NCI-H526 (cell line): ENCODE measurements around the gene DNAH8.

Experiments
- DNase-seq, 2 experiments: peaks; one replicate each; lab custom pipeline; 2025; lab: John Stamatoyannopoulos, UW

DNAH8 gene

DNA sequence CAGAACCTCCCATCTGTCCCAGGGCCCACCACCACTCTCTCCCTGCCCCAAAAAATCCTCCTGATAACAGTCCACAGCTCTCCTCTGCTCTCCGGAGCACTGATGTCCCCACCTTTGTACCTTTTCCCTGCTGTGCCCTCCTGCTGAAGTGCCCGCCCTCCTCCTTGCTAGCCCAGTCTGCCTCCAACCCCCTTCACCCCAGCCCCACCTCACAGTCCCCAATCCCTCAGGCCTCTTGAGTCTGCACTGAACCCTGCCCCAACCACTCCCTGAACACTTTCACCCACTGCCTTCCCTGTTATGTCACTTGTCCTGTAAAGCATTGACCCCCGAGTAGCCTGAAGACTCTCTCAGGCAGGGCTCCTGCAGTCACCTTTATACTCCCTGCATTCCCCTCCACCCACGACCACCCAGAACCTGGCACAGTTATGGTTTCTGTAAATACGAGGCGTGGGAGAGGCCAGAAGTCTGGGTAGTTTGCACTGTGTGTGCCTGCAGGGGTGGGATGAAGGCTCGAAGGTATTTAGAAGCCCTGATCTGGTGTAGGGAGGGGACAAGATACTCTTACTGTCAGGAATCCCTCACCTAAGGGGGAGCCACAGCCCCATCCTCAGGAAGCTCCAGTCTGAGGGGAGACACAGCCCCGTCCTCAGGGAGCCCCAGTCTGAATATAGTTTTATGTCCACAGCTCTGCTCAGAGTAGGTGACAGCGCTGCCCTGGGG, 338.9 kb downstream of the DNAH8 start:
- no peak for DNase-seq

DNA sequence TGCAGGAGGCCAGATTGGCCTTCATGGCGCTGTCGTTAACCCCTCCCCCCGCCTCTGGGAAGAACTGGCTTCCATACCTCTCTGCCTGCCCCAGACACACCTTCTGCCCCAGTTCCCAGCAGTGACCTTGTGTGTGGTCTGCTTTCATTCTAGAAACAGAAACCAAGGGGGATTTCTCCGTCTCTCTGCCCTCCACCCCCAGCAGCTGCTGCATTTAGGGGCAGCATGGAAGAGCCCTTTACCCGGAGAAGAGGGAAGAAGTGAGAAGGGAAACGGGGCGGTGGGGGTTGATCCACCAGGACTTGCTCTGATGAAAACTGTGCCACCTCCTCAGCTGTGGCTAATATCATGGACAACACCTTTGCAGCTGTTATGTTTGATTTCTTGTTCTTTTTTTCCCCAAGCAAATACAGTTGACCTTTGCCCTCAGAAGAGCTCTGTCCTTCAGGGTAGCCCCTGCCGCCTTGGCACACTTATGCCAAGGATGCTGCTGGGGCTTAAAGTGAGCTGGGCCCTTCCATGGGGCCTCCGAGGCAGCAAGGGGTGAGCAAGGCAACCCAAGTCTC, 339.5 kb downstream of the DNAH8 start:
- no peak for DNase-seq

- DNase-seq, result no peak
These were observed 340.6 kb downstream of the DNAH8 start for GRCh38 chr6:39055661-39056060.

DNA sequence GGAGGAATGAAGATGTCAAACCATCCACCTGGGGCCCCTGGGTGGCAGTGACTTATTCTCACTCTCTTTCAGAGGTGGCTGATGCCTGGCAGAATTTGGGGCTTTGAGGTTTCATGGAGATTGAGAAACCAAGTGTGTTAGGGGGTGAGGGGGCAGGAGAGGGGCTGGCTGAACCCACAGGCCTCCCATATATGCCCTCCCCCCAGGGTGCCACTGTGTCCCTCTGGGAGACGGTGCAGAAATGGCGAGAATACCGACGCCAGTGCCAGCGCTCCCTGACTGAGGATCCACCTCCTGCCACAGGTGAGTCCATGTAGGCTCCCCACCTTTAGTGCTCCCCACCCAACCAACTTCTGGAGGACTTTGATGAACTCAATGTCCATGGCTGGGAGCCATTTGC, 341.1 kb downstream of the DNAH8 start:
- no peak for DNase-seq

DNA sequence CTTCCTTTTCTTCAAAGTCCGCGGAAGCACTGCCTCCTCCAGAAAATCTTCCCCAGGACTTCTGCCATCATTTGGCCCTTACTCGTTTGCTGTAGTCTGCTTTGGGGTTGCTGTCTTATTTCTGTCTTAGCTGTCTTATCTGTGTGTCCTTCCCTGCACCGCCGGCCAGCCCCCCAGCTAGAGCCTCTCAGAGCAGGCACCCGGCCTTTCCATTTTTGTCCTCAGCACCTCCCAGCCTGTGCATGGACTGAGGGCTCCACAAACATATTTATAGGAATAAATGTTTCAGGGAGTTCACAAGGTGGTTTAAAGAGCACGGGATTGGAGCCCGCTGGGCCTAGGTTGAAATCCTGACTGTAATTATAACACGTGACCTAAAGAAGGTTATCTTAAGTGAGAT, 341.6 kb downstream of the DNAH8 start:
- DNase-seq, result no peak

- DNase-seq, result no peak
These were observed 342.4 kb downstream of the DNAH8 start for GRCh38 chr6:39057251-39058155.

GRCh38 chr6:39058471-39059147, 343.5 kb downstream of the DNAH8 start:
- no peak for DNase-seq

DNA sequence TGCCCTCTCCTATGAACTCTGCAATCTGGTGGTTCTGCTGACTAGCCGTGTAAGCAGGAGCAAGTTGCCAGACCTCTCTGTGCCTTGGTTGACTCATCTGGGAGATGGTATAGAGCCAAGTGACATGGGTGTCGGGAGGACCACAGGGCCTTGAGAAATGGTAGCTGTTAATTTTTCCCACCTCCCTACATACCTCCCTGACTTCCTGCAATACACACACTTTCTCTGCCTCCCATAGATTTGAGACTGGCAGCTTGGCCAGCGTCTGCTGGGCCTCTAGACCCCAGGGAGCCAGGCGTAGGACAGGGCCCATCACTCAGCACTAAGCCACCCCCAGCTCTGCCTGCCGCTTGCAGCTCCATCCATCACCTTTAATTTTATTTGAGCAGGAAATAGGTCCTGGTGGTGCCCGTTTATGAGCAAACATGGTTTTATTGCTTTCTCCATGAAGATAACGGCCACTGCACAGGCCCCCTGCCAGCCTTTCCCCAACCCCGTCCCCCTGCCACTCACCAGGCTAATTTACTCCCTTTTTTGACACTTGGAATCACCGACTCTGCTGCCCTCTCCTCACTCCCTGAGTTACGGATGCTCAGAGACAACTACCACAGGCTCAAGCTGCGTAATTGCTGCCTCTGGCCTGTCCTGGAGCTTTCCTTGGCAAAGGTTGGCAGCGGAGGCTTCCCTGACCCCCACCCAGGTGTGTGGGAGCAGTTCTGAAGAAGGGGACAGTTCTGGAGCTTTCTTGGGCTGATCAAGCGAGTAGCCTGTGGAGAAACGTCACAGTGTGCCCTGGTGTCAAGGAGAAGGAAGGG, 344.6 kb downstream of the DNAH8 start:
- DNase-seq, result peak in 1 of 2 experiments; percentile 15

DNA sequence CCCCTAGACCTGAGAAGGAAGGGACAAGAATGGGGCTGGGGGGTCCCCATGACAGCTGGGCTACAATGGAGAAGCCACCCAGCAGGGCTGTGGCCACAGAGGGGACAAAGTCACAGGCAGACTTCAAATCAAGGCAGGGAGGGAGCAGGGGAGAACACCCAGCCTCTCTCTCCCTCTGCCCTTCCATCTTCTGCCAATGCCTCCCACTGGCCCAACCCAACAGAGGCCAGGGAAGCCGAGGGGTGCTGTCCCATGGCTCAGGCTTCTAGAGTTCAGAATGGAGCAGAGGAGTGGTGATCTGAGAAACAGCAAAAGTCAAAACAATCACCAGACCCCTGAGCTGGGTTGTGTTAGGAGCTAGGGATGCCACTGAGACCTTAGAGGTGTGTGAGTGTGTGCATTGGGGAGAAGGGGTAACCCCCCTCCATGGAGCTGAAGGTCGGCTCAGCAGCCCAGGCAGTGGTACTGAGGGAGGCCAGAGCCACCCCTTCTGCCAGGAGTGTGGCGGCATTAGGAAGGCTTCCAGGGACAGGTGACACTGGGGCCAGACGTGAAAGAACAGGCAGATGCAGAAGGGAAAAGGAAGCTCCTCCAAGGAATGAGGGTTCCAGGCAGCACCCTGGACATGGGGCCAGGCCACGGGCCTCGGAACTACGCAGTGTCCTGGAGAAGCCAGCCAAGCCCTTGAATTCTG, 345.5 kb downstream of the DNAH8 start:
- DNase-seq, result no peak

- no peak for DNase-seq
These were observed 346.1 kb downstream of the DNAH8 start for GRCh38 chr6:39061182-39061581.

GRCh38 chr6:39061588-39061987, 346.5 kb downstream of the DNAH8 start:
- DNase-seq, result no peak

GRCh38 chr6:39062014-39062740, 347.1 kb downstream of the DNAH8 start:
- DNase-seq, result no peak

DNA sequence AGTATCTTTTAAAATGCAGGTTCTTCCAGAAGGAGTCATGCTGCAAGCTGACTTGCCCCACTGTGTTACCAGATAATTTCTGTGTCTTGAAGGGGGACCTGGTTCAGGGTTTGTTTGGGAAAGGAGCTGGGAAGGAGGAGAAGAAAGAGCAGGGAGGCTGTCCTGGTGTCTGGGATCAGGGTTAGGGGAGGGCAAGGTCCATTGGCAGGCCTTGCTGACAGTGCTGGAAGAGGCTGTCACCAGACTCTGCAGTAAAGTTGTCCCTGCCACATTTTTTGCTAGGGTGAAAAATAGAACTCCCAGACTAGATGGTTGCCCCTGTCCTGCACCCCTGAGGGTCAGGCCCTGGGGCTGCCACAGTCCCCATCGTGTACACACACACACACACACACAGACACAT, 348.4 kb downstream of the DNAH8 start:
- DNase-seq, result no peak

- no peak for DNase-seq
These were observed 350.4 kb downstream of the DNAH8 start for GRCh38 chr6:39065561-39065960.

DNA sequence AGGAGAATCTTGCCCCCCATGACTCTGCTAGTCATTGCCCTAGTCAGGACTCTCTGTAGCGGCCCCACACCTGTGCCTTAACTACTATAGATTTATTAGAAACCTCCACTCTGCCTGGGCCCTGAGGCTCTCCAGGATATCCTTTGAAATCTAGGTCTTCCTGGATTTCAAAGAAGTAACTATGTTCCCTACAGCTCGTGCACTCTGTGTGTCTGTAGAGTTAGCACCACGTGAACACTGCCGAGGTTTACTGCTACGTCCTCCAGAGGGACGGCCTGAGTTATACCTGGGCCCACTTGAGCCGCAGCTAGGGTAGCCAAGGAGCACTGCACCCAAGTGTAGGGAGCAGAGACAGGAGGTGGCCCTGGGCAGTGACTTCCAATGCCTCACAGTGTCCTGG, 353.3 kb downstream of the DNAH8 start:
- no peak for DNase-seq

- DNase-seq, result no peak
These were observed 357.7 kb downstream of the DNAH8 start for GRCh38 chr6:39072830-39073229.

DNA sequence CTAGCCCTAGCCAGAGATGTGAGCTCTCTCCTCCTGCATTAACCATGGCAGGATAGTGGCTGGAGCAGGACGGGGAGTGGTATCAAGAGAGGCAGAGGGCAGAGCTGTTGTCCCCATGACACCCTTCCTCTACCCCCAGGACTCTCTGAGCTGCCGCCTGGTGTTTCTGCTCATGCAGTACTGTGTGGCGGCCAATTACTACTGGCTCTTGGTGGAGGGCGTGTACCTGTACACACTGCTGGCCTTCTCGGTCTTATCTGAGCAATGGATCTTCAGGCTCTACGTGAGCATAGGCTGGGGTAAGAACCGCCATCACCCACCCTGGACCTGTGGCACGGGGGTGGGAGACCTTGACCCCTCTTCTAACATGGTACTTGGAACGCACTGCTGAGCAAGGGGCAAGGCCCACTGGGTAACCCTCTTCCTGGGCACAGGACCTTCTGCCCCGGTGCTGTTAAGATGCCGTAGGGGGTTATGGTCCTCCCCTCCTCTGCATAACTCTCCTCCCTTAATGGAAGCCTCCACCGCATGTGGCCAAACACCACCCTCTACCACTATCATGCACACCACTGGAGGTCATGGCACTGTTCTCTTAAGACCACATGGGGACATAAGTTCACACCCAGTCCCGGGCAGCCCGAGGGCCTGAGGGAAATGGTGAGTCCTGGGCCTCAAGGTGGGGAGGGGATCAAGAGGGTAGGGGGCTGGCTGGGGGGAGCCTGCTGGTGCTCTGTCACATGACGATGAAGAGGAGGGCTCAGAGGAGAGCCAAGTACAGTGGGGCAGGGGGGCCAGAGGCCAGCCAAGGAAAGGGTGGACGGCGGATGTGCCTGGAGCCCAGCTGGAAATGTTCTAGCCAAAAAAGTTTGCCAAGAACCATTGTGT, 358.6 kb downstream of the DNAH8 start:
- DNase-seq, result no peak

DNA sequence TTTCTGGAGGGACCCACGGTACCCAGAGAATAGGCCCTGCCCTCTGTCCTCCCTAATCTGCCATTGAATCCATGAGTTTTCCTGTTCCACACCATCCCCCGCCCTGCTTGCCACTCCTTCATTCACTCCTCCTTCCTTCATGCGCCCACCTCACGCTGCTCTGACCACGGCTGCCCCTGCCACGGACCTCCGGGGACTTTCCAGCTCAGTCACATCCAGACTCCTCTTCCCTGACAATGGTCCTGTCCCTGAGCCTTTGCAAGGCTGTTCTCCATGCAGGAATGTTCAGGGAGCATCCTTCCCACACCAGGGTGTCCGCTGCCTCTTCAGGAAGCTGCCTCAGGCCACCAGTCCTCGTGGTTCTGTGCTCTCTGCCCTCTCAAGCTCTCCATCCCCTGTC, 359.4 kb downstream of the DNAH8 start:
- DNase-seq, result no peak

- no peak for DNase-seq
These were observed 360.0 kb downstream of the DNAH8 start for GRCh38 chr6:39075010-39075686.
